Middle frontal gyrus (tissue), 1 donor: ENCODE data around the gene KRTAP4-7.
"Not testable (repeated sequence)": the region's sequence is repeated elsewhere in the genome, so short reads cannot be mapped to it uniquely, and the experiment has no call there.

Experiments
- DNase-seq: peaks from one replicate; pipeline ENCODE4 v3.0.0-alpha.2; 2015; ENCODE audit warnings: low spot score; ENCODE audit errors: extremely low spot score

KRTAP4-7 gene

GRCh38 chr17:41108728-41109386 lies 24.9 kb downstream of the KRTAP4-7 start:
- DNase-seq = not testable (repeated sequence)

DNA sequence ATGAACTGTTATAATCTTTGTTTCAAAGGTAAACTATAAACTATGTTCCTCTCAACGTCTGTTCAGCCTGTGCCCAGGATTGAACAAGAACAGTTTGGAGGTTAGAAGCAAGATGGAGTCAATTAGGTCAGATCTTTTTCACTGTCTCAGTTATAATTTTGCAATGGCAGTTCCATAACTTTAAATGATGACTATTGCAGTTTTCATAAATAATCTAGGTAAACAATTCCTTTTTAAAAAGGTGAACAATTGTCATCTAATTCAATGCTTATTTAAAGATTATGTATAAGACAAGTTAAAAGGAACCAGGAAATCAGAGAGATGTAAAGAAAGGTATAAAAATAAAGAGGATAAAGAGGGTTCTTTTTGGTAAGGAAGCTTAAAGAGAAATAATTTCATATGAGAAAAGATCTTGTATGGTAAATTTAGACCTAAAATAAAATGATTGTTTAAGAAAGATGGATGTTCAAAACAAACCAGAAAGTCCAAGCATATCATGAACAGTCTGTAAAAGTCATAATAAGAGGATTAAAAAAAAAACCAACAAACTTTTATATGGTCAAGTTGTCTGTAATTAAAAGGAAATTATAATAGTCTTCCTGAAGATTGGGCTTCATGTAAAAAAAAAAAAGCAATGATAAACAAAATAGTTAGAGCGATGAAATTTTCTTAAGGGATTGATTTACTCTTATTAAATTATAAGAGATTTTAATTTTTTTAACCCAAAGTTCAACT lies 27.4 kb downstream of the KRTAP4-7 start:
- DNase-seq = no peak

- DNase-seq = no peak
These were observed 32.3 kb downstream of the KRTAP4-7 start for GRCh38 chr17:41116297-41116696.

GRCh38 chr17:41117846-41118386 lies 34.0 kb downstream of the KRTAP4-7 start, which contains the start of gene KRTAP4-11:
KRTAP4-11 (minus strand) TSS chr17:41118373; CDS start chr17:41118315, 58 bp downstream.
- not testable (repeated sequence) for DNase-seq

DNA sequence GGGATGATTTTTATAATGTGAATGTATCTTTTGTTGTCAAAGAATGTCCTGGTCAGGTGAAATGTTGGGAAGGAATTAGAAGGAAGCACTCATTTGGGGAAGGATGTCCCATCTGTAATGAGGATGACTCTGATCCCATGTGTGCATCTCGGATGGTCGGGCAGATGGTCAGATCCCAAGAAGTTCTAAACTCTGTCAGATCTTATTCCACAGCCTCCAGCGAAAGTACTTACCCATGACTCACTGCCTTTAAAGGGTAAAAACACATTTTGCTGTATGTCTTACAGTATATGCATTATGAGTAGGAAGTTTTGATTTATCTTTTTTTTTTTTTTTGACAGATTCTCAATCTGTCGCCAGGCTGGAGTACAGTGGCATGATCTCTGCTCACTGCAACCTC lies 34.8 kb downstream of the KRTAP4-7 start:
- no peak for DNase-seq

DNA sequence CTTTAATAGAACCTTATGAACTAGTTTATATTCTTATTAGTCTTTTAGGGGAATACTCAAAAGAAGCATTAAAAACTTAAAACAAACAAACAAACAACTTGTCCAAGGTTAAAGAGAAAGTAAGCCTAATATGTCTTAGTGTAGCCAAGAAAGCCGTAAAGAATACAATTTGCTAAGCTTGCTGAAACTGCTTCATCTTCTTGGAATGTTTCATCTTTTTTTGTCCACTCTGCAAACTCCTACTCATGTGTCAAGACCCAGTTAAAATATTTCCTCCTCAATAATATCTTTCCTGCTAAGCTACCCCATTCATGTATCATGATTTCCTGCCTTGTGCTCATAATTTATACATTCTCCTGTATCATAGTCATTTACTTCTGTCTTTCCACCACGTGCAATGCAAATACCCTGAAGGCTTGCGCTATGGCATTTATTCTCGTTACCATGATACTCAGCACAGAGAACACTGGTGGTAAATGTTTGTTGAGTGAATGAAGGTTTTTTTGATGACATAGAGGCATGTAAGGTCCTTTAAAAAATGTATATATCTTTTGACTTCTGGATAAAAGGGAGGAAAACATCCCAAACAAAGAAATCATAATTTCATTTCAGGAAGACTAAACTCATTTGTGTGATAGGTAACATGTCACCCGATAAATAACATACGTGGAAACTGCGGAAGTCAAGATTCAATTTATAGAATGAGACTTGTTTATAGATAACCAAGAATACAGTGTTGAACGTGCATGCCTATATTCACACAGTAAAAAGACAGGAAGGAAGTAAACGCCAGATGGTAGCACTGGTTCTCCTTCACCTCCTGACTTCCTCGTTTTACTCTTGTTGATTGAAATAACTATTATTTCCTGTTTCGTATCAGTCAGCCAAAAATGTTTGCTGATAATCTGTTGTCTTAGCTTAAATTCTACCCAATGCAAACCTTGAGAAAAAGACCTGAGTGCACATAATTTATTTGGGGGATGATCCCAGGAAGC lies 36.0 kb downstream of the KRTAP4-7 start:
- DNase-seq = not testable (repeated sequence)

GRCh38 chr17:41121742-41122141 lies 37.8 kb downstream of the KRTAP4-7 start:
- no peak for DNase-seq

GRCh38 chr17:41123292-41123990 lies 39.5 kb downstream of the KRTAP4-7 start:
- not testable (repeated sequence) for DNase-seq

DNA sequence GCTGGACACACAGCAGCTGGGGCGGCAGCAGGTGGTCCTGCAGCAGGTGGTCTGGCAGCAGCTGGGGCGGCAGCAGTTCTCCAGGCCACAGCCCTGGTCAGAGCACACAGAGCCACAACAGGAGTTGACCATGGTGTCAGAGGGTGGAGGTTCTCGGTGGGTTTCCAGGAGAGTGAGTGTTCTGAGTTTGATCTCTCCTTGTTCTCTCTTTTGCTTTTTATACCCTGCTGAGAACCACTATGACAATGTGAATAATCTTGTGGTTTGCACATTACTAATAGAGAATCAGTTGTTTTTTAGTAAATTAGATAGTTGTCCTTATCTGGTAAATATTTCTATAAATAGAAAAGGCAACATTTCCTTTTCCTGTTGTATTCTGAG lies 40.0 kb downstream of the KRTAP4-7 start, which contains the start of gene KRTAP4-12:
Gene KRTAP4-12 (minus strand): TSS at position 192 of the 381 bp plus-strand sequence. CDS start 60 bp downstream, at position 132.
- DNase-seq = not testable (repeated sequence)

DNA sequence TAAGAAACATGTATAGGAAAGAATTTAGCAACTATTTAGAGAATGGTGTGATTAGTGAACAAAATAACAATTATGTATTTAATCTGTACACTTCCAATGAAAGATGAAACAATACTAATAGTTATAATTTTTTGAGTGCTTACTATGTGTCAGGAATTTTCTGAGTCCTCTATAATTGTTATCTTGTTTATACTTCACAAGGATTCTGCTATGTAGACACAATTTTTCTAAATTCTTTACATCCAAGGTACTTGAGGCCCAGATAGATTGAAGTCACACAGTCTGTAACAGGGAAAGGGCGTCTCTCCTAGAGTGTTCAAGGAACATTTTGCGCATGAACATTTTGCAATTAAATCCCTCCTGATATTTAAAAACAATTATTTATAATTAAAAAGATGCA lies 41.1 kb downstream of the KRTAP4-7 start:
- DNase-seq = no peak

- no peak for DNase-seq
These were observed 42.5 kb downstream of the KRTAP4-7 start for GRCh38 chr17:41126412-41126811.

- no peak for DNase-seq
These were observed 43.4 kb downstream of the KRTAP4-7 start for GRCh38 chr17:41127371-41127770.

- DNase-seq = no peak
These were observed 48.0 kb downstream of the KRTAP4-7 start for GRCh38 chr17:41131979-41132378.

DNA sequence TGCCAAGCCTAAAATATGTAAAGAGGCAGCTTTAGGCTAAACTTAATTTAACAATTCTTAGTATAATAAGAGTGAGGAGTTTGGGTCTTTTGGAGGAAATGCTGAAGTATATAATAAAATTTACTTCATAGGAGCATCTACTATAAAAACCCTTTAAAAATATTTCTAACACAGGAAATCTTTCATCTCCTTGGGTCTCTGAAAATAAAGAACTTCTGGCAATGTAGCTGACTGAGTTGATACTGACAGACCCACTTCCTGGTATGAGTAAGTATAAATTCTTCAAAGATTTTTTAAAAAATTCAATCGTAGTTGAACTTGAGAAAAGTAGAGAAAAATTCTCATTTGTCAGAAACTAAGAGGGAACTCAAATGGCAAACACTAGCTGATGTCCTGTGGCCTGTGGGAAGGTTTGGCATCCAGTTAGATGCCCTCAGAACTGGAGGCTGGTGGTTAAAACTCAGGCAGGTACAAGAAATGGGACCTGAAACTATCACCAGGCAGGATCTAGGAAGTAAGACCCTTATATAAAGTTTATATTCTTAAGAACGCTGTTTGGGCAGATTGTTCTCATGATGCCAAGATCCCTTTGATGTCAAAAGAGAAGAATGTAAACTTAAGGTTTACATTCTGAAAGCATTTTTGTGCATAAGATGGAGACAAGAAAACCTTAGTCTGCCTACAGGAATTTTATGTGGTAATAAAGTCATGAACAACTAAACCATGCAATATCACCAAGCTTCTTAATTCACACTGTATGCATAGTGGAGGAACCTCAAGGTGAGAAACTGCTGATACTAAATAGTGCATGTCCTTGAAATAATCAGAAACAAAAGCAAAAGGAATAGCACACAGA lies 50.2 kb downstream of the KRTAP4-7 start:
- DNase-seq = no peak
